Lower leg skin (tissue), 4 donors: ENCODE measurements around the gene SEC14L1. TPM values are rescaled to one million over a fixed set of nuclear protein-coding genes. Genes with fewer than 3 reads are reported as not detected.

Experiments
- DNase-seq, 2 donors: peaks; one replicate each; pipeline ENCODE4 v3.0.0-alpha.2; 2019; ENCODE audit warnings: low spot score in 2 of 2
- H3K4me3 ChIP-seq: fragments of 200-600 bp; sonication (generic); 2 replicates; pipeline ENCODE4 v1.5.1; 2017; ENCODE audit warnings: mild to moderate bottlenecking, low read depth; ENCODE audit not compliant: poor library complexity, severe bottlenecking
- CTCF ChIP-seq, 3 donors: fragments of 450-650 bp; IDR thresholded peaks; one replicate each; pipeline ENCODE4 v1.5.1; 2016; ENCODE audit warnings: antibody characterized with exemption in 3 of 3, mild to moderate bottlenecking in 3 of 3, moderate library complexity in 2 of 3
- POLR2A ChIP-seq, 2 donors: fragments of 450-650 bp; IDR thresholded peaks; one replicate each; pipeline ENCODE4 v1.6.1; 2016 to 2017; ENCODE audit warnings: antibody characterized with exemption in 2 of 2, mild to moderate bottlenecking in 1 of 2, moderate library complexity in 1 of 2
- WGBS, 2 donors: methylation state at CpG; one replicate each; pipeline ENCODE4 v1.1.5; 2018; 5-methylcytosine and 5-hydroxymethylcytosine counted together
- intact Hi-C: fragments of 100-400 bp; cut with DNase I; formaldehyde crosslinking; loops from one replicate; pipeline ENCODE4 v1.15.0; 2023; ENCODE audit warnings: low total_unique reads
- total RNA-seq, 4 donors: library from RNA; depleted of rRNA; stranded (reverse); fragments of >200 nt; gene quantifications; one replicate each; pipeline ENCODE4 v1.1.0, GENCODE V29; 2016

SEC14L1 gene
- total RNA-seq, 4 donors from 2014 or later = 19.1 to 59.5 (median 46.3) TPM

- TF ChIP-seq CTCF (IDR thresholded peaks at IDR 0.05) = no peak
- TF ChIP-seq POLR2A (IDR thresholded peaks at IDR 0.05) = no peak
- WGBS, 2 donors = 84 to 89% methylated on average over 13 of the region's 13 CpGs
- intact Hi-C loops = no loop called here
- H3K4me3 ChIP-seq = no peak overlapping the region
- no peak for DNase-seq
Observed at GRCh38 chr17:77237232-77238008, 96.7 kb downstream of the SEC14L1 start.

GRCh38 chr17:77240976-77241375, 100.2 kb downstream of the SEC14L1 start:
- no peak for DNase-seq
- WGBS, 2 donors = 91 to 95% methylated on average over 15 of the region's 15 CpGs
- no peak overlapping the region for H3K4me3 ChIP-seq
- intact Hi-C loops = loop anchor here (10.0 kb wide), 1 partner anchor 376 kb away; the partner anchor contains the start of gene MGAT5B
- TF ChIP-seq CTCF (IDR thresholded peaks at IDR 0.05) = no peak
- no peak for TF ChIP-seq POLR2A (IDR thresholded peaks at IDR 0.05)

GRCh38 chr17:77242118-77242851, 101.5 kb downstream of the SEC14L1 start:
- 55% methylated on average over 21 to 23 of the region's 23 CpGs for WGBS, 2 donors
- no peak for TF ChIP-seq CTCF (IDR thresholded peaks at IDR 0.05)
- no peak for TF ChIP-seq POLR2A (IDR thresholded peaks at IDR 0.05)
- intact Hi-C loops = loop anchor here (10.0 kb wide), 1 partner anchor 377 kb away; the partner anchor contains the start of gene MGAT5B
- no peak for DNase-seq
- no peak overlapping the region for H3K4me3 ChIP-seq

GRCh38 chr17:77245162-77245926, 104.6 kb downstream of the SEC14L1 start:
- no peak overlapping the region for H3K4me3 ChIP-seq
- WGBS, 2 donors = 75 to 76% methylated on average over 18 of the region's 18 CpGs
- no peak for TF ChIP-seq CTCF (IDR thresholded peaks at IDR 0.05)
- no peak for TF ChIP-seq POLR2A (IDR thresholded peaks at IDR 0.05)
- intact Hi-C loops = loop anchor here (10.0 kb wide), 1 partner anchor 381 kb away; the partner anchor contains the start of gene MGAT5B
- no peak for DNase-seq
